DOHH2 (cell line): ENCODE data around the gene GGT7.
A peak's percentile ranks its signal among the peaks of the same experiment; 100 is the strongest.

Source experiments
- H3F3A ChIP-seq: fragments of 200-600 bp; sonication (generic), shearing (Covaris generic); 2 replicates; pipeline ENCODE4 v1.6.0; 2016; ENCODE audit warnings: antibody characterized with exemption, mild to moderate bottlenecking; ENCODE audit not compliant: control insufficient read depth, insufficient read depth
- H3K27ac ChIP-seq: fragments of 200-600 bp; sonication (generic); 2 replicates; pipeline ENCODE4 v1.5.1; 2014; ENCODE audit warnings: low read depth, mild to moderate bottlenecking, low read length, moderate library complexity
- H3K27me3 ChIP-seq: fragments of 200-600 bp; sonication (generic); 2 replicates; pipeline ENCODE4 v1.6.1; 2014; ENCODE audit warnings: mild to moderate bottlenecking, low read length, mixed read lengths; ENCODE audit not compliant: control insufficient read depth
- H3K36me3 ChIP-seq: fragments of 200-600 bp; sonication (generic); 2 replicates; pipeline ENCODE4 v1.6.1; 2014; ENCODE audit warnings: mild to moderate bottlenecking, low read length, moderate library complexity, mixed read lengths; ENCODE audit not compliant: control insufficient read depth
- H3K4me1 ChIP-seq: fragments of 200-600 bp; sonication (generic); 2 replicates; pipeline ENCODE4 v1.6.1; 2014; ENCODE audit warnings: mild to moderate bottlenecking, low read length, mixed read lengths; ENCODE audit not compliant: control insufficient read depth
- H3K4me2 ChIP-seq: fragments of 200-600 bp; sonication (generic); 2 replicates; pipeline ENCODE4 v1.6.0; 2014; ENCODE audit warnings: mild to moderate bottlenecking, low read length, moderate library complexity
- H3K4me3 ChIP-seq: fragments of 200-600 bp; sonication (generic); 2 replicates; pipeline ENCODE4 v1.5.1; 2014; ENCODE audit warnings: mild to moderate bottlenecking, low read length, mixed read lengths
- H3K79me2 ChIP-seq: fragments of 200-600 bp; sonication (generic); 2 replicates; pipeline ENCODE4 v1.6.1; 2014; ENCODE audit warnings: mild to moderate bottlenecking, low read length, mixed read lengths; ENCODE audit not compliant: control insufficient read depth
- H3K9me2 ChIP-seq: fragments of 200-600 bp; sonication (generic); replicated peaks from 2 replicates; pipeline ENCODE4 v1.6.1; 2014; ENCODE audit warnings: mild to moderate bottlenecking, low read length, mixed read lengths; ENCODE audit not compliant: control insufficient read depth
- H3K9me3 ChIP-seq: fragments of 200-600 bp; sonication (generic); 2 replicates; pipeline ENCODE4 v1.6.1; 2014; ENCODE audit warnings: antibody characterized with exemption, low read length, mixed read lengths; ENCODE audit not compliant: control insufficient read depth, insufficient read depth
- H4K20me1 ChIP-seq: fragments of 200-600 bp; sonication (generic); 2 replicates; pipeline ENCODE4 v1.6.0; 2014; ENCODE audit warnings: low read depth, mild to moderate bottlenecking, antibody characterized with exemption, low read length, moderate library complexity; ENCODE audit not compliant: control insufficient read depth, insufficient read depth
- EZH2phosphoT487 ChIP-seq: fragments of 200-600 bp; sonication (generic); IDR thresholded peaks from 2 replicates; pipeline ENCODE4 v1.6.1; 2017; ENCODE audit warnings: borderline replicate concordance, mild to moderate bottlenecking, antibody characterized with exemption, low read length, moderate library complexity, mixed read lengths
- TF ChIP-seq, protein P1 (sequence below): fragments of 200-600 bp; sonication (generic); IDR thresholded peaks from one replicate; pipeline ENCODE4 v1.5.1; 2014; ENCODE audit warnings: antibody characterized with exemption, mild to moderate bottlenecking, low read depth, low read length; ENCODE audit not compliant: poor library complexity, severe bottlenecking

Gene GGT7

DNA sequence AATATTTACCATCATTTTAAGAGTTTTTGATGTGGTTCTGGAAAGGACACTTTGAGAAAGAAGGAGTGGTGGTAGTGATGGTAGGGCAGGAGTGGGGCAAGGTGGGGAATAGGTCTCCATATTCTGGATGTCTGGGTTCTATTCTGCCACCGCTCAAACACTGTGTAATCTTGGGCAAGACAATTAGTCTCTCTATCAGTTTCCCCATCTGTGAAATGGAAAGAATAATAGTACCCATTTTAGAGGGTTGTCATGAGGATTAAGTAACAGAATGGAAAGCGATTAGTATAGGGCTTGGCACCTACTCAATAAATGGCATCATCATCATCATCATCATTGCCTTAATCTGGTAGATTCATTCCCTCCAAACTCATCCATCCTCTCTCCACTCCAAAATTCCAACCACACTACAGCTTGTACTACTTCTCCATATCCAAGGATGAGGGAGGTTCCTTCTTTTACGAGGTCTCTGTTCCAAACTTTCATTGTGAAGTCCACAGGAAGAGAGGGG, 982 bp upstream of the GGT7 start:
- H3K27me3 ChIP-seq, result peaks cover 46% of the 10 kb centered on the region
- H3K4me1 ChIP-seq, result peaks cover 33% of the 10 kb centered on the region
- H3K4me3 ChIP-seq, result peak overlapping the region; percentile 54; the same call in 1 of the 2 replicates
- H3K79me2 ChIP-seq, result no peaks in the 10 kb centered on the region
- no peaks in the 10 kb centered on the region for H3K36me3 ChIP-seq
- H3K4me2 ChIP-seq, result peak overlapping the region; percentile 69
- no peaks in the 10 kb centered on the region for H3K9me3 ChIP-seq
- TF ChIP-seq, protein P1, sequence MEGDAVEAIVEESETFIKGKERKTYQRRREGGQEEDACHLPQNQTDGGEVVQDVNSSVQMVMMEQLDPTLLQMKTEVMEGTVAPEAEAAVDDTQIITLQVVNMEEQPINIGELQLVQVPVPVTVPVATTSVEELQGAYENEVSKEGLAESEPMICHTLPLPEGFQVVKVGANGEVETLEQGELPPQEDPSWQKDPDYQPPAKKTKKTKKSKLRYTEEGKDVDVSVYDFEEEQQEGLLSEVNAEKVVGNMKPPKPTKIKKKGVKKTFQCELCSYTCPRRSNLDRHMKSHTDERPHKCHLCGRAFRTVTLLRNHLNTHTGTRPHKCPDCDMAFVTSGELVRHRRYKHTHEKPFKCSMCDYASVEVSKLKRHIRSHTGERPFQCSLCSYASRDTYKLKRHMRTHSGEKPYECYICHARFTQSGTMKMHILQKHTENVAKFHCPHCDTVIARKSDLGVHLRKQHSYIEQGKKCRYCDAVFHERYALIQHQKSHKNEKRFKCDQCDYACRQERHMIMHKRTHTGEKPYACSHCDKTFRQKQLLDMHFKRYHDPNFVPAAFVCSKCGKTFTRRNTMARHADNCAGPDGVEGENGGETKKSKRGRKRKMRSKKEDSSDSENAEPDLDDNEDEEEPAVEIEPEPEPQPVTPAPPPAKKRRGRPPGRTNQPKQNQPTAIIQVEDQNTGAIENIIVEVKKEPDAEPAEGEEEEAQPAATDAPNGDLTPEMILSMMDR, result no peak
- TF ChIP-seq EZH2phosphoT487, result no peak
- no peak overlapping the region for H3K27ac ChIP-seq
- H3F3A ChIP-seq, result no peaks in the 10 kb centered on the region
- H4K20me1 ChIP-seq, result no peaks in the 10 kb centered on the region
- H3K9me2 ChIP-seq, result no peaks in the 10 kb centered on the region

DNA sequence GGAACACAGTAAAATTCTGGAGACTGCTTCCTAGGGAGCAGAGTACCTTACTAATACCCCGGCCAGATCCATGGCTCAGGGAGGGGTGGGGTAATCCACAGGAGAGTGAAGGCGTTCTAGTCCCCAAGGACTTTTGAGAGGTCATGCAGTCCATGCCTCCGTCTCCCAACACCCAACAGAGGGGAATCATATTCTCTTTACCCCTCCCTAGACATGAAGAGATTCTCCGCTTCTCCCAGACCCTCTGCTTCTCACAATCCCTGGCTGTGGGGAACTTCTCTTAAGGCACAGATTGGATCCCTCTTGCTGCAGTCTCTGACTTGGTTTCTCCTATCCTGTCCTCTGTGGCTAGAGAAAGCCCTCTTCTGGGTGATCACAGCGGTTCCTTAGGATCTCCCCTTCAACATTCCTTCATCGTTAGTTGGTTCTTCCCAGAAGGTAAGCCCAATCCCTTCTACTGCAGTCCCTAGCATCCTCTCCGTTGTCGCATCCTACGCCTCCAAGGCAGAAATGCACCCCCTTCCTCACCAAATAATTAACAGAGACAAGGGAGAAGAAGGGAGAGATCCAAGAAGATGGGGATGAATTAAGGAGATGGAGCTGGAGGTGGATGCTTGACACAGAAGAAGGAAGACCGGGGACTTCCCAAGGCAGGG, 562 bp downstream of the GGT7 start:
- Histone ChIP-seq H3K27ac (no peak overlapping the region), H3K4me2 (peak overlapping the region; percentile 69), H4K20me1 (no peaks in the 10 kb centered on the region), H3K4me3 (peak overlapping the region; percentile 54), H3K9me2 (no peaks in the 10 kb centered on the region), H3K79me2 (no peaks in the 10 kb centered on the region), H3K27me3 (peaks cover 42% of the 10 kb centered on the region), H3K36me3 (no peaks in the 10 kb centered on the region), H3F3A (no peaks in the 10 kb centered on the region), H3K9me3 (no peaks in the 10 kb centered on the region), H3K4me1 (peaks cover 33% of the 10 kb centered on the region)
- TF ChIP-seq, protein P1, result no peak
- no peak for TF ChIP-seq EZH2phosphoT487

DNA sequence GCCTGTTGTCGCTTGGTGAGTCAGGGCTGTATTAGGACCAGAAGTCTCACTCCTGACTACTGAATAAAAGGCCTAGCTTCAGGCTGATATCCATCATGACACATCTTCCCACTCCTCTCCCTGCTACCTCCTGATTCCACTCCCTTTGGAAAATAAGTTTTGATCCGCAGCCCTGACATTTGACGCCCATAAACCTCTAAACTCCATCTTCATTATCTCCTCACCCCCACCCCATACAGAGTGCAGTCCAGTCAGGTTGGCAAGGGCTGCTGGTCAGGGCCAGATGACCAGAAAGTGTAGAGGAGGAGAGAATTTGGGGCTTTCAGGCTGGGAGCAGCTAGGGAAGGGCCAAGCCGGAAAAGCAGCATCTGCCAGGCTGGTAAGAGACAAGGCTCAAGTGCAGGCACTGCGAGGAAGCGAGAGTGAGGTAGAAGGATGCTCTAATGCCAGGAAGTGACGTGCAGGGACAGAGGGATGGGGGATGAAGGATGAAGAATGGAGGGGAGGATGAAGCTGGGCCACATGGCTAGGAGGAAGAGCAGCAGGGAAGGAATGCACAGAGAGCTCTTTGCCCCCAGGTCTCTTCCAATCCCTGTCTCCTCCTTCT, 1.2 kb downstream of the GGT7 start:
- Histone ChIP-seq H3K9me3 (no peaks in the 10 kb centered on the region), H3K36me3 (no peaks in the 10 kb centered on the region), H3K4me1 (peaks cover 27% of the 10 kb centered on the region), H3K4me2 (no peak overlapping the region), H4K20me1 (no peaks in the 10 kb centered on the region), H3K4me3 (no peak overlapping the region), H3K9me2 (no peaks in the 10 kb centered on the region), H3K79me2 (no peaks in the 10 kb centered on the region), H3K27me3 (peaks cover 36% of the 10 kb centered on the region), H3F3A (no peaks in the 10 kb centered on the region), H3K27ac (no peak overlapping the region)
- TF ChIP-seq, protein P1, result no peak
- TF ChIP-seq EZH2phosphoT487, result no peak
